GM21423 (cell line): ENCODE measurements around the gene NCMAP.

Experiments used
- ATAC-seq: cut with Tn5 transposase; IDR thresholded peaks from one replicate; pipeline ENCODE4 v1.9.1; 2021; ENCODE audit warnings: mild to moderate bottlenecking, moderate library complexity; ENCODE audit not compliant: unreplicated experiment

NCMAP gene

DNA sequence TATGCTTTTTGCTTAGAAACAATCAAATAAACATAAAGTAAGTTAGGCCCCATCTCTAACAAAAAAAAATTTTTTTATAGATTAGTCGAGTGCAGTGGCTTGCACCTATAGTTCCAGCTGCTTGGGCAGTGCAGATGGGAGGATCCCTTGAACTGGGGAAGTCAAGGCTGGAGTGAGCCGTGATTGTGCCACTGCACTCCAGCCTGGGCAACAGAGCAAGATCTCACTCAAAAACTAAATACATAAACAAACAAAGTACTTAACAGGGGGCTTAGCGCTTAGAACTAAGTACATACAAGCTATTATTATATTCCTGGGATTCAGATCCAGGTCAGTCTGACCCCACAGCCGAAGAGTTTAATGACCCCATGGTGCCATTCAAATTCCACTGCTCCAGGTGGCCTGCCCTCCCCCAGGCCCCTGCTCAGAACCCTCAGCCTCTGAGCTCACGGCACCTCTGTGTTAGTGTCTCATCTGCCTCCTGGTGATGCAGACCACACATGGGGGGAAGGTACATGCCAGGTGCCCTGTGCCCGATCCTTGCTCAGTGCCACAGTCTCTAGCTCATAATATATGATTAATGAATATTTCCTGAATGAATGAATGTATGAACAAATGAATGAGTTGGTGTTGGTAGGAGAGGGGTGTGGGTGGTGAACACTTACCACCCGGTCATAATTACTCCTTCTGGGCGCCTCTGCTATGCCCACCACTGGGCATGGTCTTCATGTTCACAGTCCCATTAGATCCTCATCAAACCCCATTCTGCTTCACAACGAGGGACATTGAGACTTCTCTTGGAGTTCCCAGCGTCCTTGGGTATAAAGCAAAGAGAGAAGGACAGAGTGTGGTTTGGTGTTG, 14.6 kb downstream of the NCMAP start:
- ATAC-seq: no peak

GRCh38 chr1:24572301-24572700, 16.4 kb downstream of the NCMAP start:
- no peak for ATAC-seq

DNA sequence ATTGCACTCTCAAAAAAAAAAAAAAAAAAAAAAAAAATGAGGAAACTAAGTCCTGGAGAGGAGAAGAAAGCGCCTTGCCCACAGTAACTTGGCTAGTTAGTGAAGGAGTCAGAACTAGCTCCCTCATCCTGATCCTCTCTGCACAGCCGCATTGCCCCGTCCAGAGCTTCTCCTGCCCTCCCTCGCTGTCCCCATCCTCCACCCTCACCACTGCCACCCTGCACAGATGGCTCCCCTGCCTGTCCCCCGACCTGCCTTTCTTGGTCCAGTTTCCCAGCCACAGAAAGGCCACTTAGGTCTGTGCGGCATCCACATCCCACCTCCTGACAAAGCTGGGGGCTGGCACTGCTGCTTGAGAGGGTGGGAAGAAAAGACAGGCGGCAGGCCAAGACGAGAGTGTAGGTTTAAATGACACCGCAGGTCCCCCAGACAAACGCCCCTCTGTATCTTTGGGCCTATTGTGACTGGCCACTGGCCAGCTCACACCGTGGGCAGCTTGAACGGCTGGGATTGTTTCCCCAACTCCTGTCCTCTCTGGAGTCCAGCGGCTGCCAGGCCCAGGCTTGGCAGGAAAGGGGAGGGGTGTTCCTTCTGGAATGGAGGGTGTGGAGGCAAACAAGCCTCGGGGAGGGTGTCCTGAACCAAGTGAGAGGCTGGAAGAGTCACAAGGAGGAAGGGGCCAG, 20.2 kb downstream of the NCMAP start:
- no peak for ATAC-seq

DNA sequence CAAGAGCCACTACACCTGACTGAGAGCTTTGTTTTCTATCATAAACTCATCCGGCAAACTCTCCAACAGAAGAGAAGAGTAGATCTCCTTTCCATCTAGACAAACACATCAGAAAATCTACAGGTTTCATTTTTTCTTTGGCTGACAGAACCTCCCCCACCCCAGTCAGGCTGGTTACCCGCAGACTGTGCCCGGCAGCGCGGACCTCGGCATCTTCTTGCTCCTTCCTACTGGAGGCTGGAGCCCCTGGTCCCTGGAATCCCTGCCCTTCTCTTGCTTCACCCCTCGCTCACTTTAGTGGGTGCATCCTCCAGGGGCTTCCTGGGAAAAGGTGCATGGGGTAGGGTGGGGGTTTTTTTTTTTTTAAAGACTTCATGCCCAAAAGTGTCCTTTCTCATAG, 23.0 kb downstream of the NCMAP start:
- ATAC-seq: no peak

DNA sequence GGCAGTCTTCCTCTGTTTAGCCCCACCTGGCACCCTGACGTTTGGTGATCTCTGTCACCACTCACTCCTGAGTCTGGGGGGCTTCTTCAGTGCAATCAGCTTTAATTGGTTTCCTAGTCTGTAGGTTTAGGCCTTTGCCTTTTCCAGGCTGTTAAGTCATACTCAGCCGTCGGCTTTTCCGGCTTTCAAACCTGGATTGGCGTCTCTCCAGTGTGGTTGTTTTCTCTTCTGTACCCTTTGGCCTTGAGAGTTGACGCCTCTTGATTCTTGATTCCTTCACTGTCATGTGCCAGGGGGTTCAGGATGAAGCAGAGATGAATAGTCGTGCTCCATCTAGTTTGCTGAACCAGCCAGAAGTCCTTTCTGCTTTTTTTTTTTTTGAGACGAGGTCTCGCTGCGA, 24.9 kb downstream of the NCMAP start:
- no peak for ATAC-seq

- no peak for ATAC-seq
These were observed 28.3 kb downstream of the NCMAP start for GRCh38 chr1:24584171-24584647.

- ATAC-seq: no peak
These were observed 30.2 kb downstream of the NCMAP start for GRCh38 chr1:24586119-24586518.

DNA sequence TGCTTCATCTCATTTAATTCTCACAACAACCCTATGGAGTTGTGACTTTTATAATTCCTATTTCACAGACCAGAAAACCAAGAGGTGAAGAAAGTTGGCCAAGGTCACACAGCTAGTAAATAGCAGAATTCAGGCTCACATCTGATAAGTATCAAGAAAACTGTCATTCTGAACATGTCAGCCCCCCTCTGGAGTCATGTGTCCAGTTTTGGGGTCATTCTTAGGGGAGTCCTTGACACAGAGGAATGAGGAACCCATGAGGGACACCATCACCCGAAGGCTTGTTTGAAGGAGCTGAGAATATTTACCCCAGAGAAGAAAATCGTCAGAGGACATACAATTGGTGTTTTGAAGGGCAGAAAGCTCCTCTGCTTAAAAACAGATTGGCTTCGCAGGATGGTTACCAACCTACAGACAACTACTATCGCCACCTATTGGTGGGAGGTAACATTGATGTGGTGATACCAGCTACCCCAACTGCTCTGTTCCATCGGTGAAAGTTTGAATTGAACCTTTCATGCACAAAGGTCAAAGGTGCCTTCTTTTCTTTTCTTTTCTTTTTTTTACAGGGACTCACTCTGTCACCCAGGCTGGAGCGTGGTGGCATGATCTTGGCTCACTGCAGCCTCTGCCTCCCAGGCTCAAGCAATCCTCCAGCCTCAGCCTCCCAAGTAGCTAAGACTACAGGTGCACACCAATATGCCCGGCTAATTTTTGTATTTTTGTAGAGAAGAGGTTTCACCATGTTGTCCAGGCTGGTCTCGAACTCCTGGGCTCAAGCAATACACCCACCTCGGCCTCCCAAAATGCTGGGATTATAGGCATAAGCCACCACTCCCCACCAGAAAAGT, 31.3 kb downstream of the NCMAP start:
- no peak for ATAC-seq

GRCh38 chr1:24588573-24588972, 32.7 kb downstream of the NCMAP start:
- ATAC-seq: no peak

DNA sequence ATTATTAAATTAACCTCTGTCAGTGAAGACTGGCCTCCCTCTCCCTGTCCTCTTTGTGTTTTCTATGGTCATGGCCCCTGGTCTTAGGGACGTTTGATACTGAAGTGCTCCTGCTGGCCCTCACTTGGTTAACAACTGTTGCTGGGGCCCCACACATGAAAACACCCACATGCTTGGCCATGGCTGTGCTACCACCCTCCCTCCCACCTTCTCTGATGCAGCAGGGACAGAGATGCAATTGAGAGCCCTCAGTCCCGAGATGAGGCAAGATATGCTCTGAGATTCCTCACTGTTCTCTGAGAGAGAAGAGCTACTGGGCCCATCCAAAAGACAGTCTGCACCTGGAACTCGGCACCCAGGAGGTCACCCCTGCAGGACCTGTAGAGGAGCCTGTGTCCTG, 33.3 kb downstream of the NCMAP start:
- ATAC-seq: no peak

GRCh38 chr1:24591781-24592180, 35.9 kb downstream of the NCMAP start:
- no peak for ATAC-seq

DNA sequence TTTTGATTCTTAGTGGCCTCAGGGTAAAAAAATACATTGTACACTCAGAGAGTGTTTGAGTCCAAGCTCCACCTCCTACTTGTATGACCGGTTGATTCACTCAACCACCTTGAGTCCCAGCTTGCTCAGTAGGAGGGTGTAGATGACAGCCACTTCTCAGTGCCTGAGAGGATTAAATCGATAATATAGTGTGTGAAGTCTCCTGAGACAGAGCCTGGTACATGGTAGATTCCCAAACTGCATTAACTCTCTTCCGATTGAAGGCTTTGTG, 38.4 kb downstream of the NCMAP start:
- no peak for ATAC-seq

DNA sequence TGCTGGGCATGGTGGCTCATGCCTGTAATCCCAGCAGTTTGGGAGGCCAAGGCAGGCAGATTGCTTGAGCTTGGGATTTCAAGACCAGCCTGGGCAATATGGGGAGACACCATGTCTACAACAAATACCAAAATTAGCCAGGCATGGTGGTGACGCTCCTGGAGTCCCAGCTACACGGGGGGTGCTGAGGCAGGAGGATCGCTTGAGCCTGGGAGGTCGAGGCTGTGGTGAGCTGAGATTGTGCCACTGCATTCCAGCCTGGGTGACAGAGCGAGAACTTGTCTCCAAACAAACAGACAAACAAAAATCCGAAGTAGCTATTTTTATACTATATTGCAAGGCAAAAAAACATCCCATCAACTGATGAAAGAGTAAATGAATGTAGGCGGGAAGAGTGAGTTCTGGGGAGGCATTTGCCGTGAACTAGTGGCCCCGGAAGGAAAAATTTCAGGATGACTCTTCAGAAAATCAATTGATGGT, 40.6 kb downstream of the NCMAP start:
- ATAC-seq: no peak

- no peak for ATAC-seq
These were observed 43.4 kb downstream of the NCMAP start for GRCh38 chr1:24599265-24599664.

DNA sequence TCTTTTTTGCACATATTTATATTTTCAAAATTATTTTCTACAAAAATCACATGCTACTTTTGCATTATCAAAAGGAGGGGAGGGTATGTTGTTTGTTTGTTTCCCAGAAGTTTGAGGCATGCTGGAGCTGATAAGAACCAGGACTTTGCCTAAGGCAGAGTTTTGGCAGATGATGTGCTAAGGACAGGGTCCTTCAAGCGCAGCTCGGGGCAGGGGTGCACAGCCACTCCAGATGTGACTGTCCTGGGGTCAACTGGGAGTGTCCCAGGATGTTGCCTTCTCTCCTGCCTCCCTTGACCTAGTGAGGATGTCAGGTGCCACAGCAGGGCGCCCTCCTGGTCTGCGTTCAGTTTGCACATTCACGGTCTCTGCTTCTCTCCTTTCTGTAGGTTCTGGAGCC, 44.7 kb downstream of the NCMAP start:
- no peak for ATAC-seq

- ATAC-seq: no peak
These were observed 49.8 kb downstream of the NCMAP start for GRCh38 chr1:24605534-24606295.

- ATAC-seq: no peak
These were observed 50.4 kb downstream of the NCMAP start for GRCh38 chr1:24606296-24606605.

GRCh38 chr1:24606621-24607020, 50.7 kb downstream of the NCMAP start:
- ATAC-seq: no peak

DNA sequence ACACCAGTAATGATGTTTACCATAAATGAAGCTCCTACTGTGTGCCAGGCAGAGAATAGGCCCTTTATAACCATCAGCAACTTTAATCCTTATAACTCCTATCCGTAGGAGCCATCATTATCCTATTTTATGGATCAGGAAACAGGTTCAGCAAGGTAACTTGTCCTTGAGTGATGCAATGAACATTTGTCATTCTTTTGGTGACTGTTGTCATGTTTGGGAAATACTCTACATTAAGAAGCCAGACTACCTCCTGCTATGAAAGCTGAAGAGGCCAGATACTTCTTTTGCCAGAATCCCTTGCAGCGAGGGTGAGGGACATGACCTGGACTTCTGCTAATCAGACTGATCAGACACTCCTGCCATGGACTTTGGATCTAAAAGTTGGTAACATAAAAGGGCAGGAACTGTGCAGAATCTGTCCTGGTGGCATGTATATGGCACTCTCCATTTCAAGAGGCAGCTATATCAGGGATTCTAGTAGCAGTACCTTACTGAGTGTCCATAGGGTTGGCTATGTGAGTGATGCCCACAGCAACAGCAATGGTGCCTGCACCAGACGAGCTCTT, 54.1 kb downstream of the NCMAP start:
- ATAC-seq: no peak

DNA sequence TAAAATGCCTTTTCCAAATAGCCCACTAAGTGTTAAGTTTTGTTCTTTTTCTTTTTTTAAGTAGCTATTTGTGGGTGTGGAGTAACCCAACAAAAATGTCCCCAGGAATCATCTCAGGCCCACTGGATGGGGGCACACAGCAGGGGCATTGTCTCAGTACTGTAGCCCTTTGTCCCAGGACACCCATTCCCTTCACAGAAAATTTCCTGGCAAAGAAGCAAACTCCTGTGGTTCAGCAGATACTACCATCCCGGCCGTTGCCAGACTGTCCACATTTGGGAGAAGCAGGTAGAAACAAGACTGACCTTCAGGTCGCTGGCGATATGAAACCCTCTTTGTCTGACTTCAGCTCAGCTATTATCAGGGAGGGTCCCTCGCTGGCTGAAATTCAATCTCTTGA, 63.5 kb downstream of the NCMAP start:
- ATAC-seq: no peak

DNA sequence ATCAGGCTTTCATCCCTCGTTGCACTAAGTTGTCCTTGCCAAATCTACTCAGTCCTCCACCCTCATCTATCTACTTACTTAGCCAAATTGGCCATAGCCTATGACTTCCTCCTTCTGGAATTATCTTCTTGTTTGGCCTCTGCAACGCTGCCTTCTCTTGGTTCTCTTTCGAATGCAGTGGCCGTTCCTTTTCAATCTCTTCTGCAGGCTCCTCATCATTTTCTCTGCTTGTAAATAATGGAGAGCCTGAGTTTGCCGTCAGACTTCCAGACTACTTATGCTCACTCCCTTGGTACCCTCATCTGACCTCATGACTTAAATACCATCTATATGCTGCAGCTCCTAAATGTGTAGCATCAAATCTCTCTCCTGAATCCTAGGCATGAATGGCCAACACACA, 64.8 kb downstream of the NCMAP start:
- no peak for ATAC-seq
